ENCODE measurements around the gene DCAF8. TPM values are rescaled to one million over a fixed set of nuclear protein-coding genes. Genes with fewer than 3 reads are reported as not detected.

DCAF8 gene
- total and polyA plus RNA-seq, 2 donors (not counting 3 experiments of a cell fraction or from before 2014, with no cell fraction given) = 85.5 to 106 TPM

DNA sequence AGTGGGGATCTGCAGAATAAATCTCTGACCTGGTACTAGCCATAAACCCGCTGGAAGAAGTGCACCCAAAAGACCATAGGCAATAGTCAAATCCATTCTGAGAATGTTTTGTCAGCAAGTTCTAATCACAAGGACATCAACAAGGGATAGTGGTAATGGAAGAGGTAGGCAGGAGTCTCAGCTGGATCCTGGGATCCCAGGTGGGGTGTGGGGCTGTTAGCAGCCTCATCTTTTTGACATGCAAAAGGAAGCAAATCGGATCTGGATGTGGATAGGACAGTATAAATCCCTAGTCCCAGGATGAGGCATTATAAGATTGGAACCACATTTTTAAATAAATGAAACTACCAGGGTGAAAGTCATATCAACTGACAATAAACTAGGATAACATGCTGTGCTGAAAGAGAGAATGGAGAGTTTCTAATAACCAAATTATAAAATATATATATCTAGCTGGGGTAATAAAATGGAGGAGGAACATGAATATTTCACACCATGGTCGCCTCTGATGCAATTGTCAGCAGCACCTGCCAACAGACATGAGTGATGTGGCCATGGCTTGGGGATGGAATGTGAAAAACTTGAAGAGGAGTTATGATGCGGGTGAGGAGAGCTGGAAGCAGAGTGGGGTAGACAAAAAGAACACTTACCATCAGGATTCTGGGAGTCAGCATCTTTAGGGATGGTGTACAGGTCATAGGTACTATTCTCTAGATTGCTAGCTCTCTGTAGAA lies 46.3 kb upstream of the DCAF8 start:
- Histone ChIP-seq H3K9me3 (replicated peaks; ENCODE audit: control insufficient read depth, insufficient read depth, low read length) (no peaks in the 10 kb centered on the region), H3K9me1 (replicated peaks; ENCODE audit: control insufficient read depth, extremely low read depth, insufficient read depth, low read length) (no peaks in the 10 kb centered on the region), H3K4me1 (ENCODE audit: control insufficient read depth, extremely low read depth, insufficient read depth, low read length) (no peaks in the 10 kb centered on the region), H4K20me1 (replicated peaks; ENCODE audit: control insufficient read depth, extremely low read depth, insufficient read depth, low read length) (no peaks in the 10 kb centered on the region), H3K27me3 (ENCODE audit: control insufficient read depth in 2 of 2, insufficient read depth in 2 of 2, low read length in 2 of 2) (no peaks in the 10 kb centered on the region), H3K4me2 (ENCODE audit: insufficient read depth, low read length) (no peak overlapping the region), H3K4me3 (replicated peaks in 1 of 3; ENCODE audit: insufficient read depth in 1 of 3, low read depth in 1 of 3, low read length in 3 of 3) (no peak overlapping the region), H3K27ac (ENCODE audit: insufficient read depth, low read depth, low read length) (no peak overlapping the region), H3K9ac (replicated peaks; ENCODE audit: extremely low read depth, insufficient read depth, low read length) (no peak overlapping the region), H2AFZ (ENCODE audit: low read depth, low read length) (no peak overlapping the region), H3K79me2 (ENCODE audit: control insufficient read depth, insufficient read depth, low read length) (no peaks in the 10 kb centered on the region), H3K36me3 (ENCODE audit: control insufficient read depth in 2 of 2, extremely low read depth in 1 of 2, insufficient read depth in 2 of 2, low read length in 2 of 2) (peaks cover 42 to 51% of the 10 kb centered on the region in 2 experiments)
- intact Hi-C loops (cut with micrococcal nuclease) (loop anchor here (5.0 kb wide), 1 partner anchor 34 kb away; the partner anchor contains the start of genes COPA and NCSTN), dilution Hi-C loops (cut with MboI; ENCODE audit: extremely low pct_ligation_motif_present, low sequenced_read_pairs) (no loop called here)
- TF ChIP-seq POLR2AphosphoS5 (IDR thresholded peaks at IDR 0.05; ENCODE audit: insufficient read depth, low read depth, low read length) = no peak
- no peak for TF ChIP-seq GATA2 (IDR thresholded peaks at IDR 0.05; ENCODE audit: insufficient read depth, insufficient read length, low read depth, low read length)
- TF ChIP-seq, protein P1, sequence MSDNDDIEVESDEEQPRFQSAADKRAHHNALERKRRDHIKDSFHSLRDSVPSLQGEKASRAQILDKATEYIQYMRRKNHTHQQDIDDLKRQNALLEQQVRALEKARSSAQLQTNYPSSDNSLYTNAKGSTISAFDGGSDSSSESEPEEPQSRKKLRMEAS (IDR thresholded peaks at IDR 0.05; ENCODE audit: insufficient read depth, insufficient read length) = no peak
- no peak for TF ChIP-seq JUN (IDR thresholded peaks at IDR 0.05; ENCODE audit: borderline replicate concordance, insufficient read depth, insufficient read length, low read depth)
- no peak for TF ChIP-seq FOS (IDR thresholded peaks at IDR 0.05; ENCODE audit: borderline replicate concordance, insufficient read depth, low read length)
- no peak for TF ChIP-seq MYC (IDR thresholded peaks at IDR 0.05; ENCODE audit: low read depth, low read length)
- TF ChIP-seq, protein P2, sequence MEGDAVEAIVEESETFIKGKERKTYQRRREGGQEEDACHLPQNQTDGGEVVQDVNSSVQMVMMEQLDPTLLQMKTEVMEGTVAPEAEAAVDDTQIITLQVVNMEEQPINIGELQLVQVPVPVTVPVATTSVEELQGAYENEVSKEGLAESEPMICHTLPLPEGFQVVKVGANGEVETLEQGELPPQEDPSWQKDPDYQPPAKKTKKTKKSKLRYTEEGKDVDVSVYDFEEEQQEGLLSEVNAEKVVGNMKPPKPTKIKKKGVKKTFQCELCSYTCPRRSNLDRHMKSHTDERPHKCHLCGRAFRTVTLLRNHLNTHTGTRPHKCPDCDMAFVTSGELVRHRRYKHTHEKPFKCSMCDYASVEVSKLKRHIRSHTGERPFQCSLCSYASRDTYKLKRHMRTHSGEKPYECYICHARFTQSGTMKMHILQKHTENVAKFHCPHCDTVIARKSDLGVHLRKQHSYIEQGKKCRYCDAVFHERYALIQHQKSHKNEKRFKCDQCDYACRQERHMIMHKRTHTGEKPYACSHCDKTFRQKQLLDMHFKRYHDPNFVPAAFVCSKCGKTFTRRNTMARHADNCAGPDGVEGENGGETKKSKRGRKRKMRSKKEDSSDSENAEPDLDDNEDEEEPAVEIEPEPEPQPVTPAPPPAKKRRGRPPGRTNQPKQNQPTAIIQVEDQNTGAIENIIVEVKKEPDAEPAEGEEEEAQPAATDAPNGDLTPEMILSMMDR (IDR thresholded peaks at IDR 0.05; ENCODE audit: extremely low read depth in 1 of 2, insufficient read depth in 1 of 2, low read depth in 1 of 2, low read length in 2 of 2) = no peak
- no peak for TF ChIP-seq POLR2A (IDR thresholded peaks at IDR 0.05; ENCODE audit: low read depth, low read length)
- no peak for TF ChIP-seq EZH2 (IDR thresholded peaks at IDR 0.05; ENCODE audit: borderline replicate concordance, low read depth, low read length, severe bottlenecking)
- ChIA-PET POLR2A (no interaction called here), CTCF (interaction anchor here (0.6 to 2.6 kb wide), 4 partner anchors 15 to 115 kb away, joined by 3 to 13 read pairs (median 4); no protein-coding TSS in a partner anchor)
- no peak for FAIRE-seq
- no TSS peak for BruUV-seq (replicated peaks)
- DNase-seq (ENCODE audit: low read depth, low spot score) = no peak

Measured in endothelial cell of umbilical vein (primary cell).